Endothelial cell of umbilical vein (primary cell): ENCODE data around the gene OXSR1. TPM values are rescaled to one million over a fixed set of nuclear protein-coding genes. Genes with fewer than 3 reads are reported as not detected.

Experiments used
- BruUV-seq: library from RNA; stranded (reverse); fragments of 400-500 nt; replicated peaks from 2 replicates; lab custom pipeline; 2021; lab: Mats Ljungman, UMichigan
- CTCF ChIA-PET: fragments of 300-600, 350-600 bp; sonication (Branson Sonifier 250); formaldehyde crosslinking; loops from one replicate; lab custom pipeline; 2021; ENCODE audit warnings: antibody characterized with exemption, inconsistent platforms; lab: Charles Lee
- POLR2A ChIA-PET: fragments of 300-600, 350-600 bp; sonication (Branson Sonifier 250); formaldehyde crosslinking; loops from one replicate; lab custom pipeline; 2021; ENCODE audit warnings: antibody characterized with exemption, inconsistent platforms; lab: Charles Lee
- DNase-seq: peaks from one replicate; pipeline ENCODE4 v3.0.0-alpha.2; 2011; ENCODE audit warnings: low read depth, low spot score
- FAIRE-seq: peaks from 2 replicates; lab custom pipeline; 2011; peaks lifted over from hg19 to GRCh38; lab: Jason Lieb, UNC
- H2AFZ ChIP-seq: 2 replicates; pipeline ENCODE4 v1.6.0; 2012; ENCODE audit warnings: low read depth, low read length, control low read depth, inconsistent platforms
- H3K27ac ChIP-seq: 2 replicates; pipeline ENCODE4 v1.5.1; 2011; ENCODE audit warnings: low read depth, mild to moderate bottlenecking, control low read depth, low read length, moderate library complexity; ENCODE audit not compliant: insufficient read depth
- H3K27me3 ChIP-seq, 2 experiments: 2 replicates each; pipeline versions ENCODE4 v1.6.0 to v1.6.1; 2011; ENCODE audit warnings: low read length in 2 of 2, mixed read lengths in 1 of 2; ENCODE audit not compliant: control insufficient read depth in 2 of 2, insufficient read depth in 2 of 2
- H3K36me3 ChIP-seq, 2 experiments: 2 replicates in 1 of 2; 3 replicates in 1 of 2; pipeline ENCODE4 v1.5.1; 2011; ENCODE audit warnings: low read length in 2 of 2, mild to moderate bottlenecking in 1 of 2, moderate library complexity in 1 of 2; ENCODE audit not compliant: control insufficient read depth in 2 of 2, insufficient read depth in 2 of 2; ENCODE audit errors: extremely low read depth in 1 of 2
- H3K4me1 ChIP-seq: 3 replicates; pipeline ENCODE4 v1.5.1; 2011; ENCODE audit warnings: mild to moderate bottlenecking, low read length; ENCODE audit not compliant: control insufficient read depth, insufficient read depth; ENCODE audit errors: extremely low read depth
- H3K4me2 ChIP-seq: 2 replicates; pipeline ENCODE4 v1.6.1; 2011; ENCODE audit warnings: low read length, control low read depth, mixed read lengths; ENCODE audit not compliant: insufficient read depth
- H3K4me3 ChIP-seq, 3 experiments: fragments of 200-600 bp in 1 of 3; sonication (generic), shearing (Covaris generic) in 1 of 3; replicated peaks in 1 of 3; 2 replicates each; pipeline ENCODE4 v1.5.1; 2011 to 2016; ENCODE audit warnings: control low read depth in 3 of 3, low read length in 3 of 3, mild to moderate bottlenecking in 2 of 3, inconsistent platforms in 1 of 3, low read depth in 1 of 3, moderate library complexity in 1 of 3; ENCODE audit not compliant: insufficient read depth in 1 of 3
- H3K79me2 ChIP-seq: 2 replicates; pipeline ENCODE4 v1.6.0; 2012; ENCODE audit warnings: low read length, inconsistent platforms; ENCODE audit not compliant: control insufficient read depth, insufficient read depth
- H3K9ac ChIP-seq: replicated peaks from 2 replicates; pipeline ENCODE3; 2011; ENCODE audit warnings: low read length, control low read depth; ENCODE audit not compliant: insufficient read depth; ENCODE audit errors: extremely low read depth
- H3K9me1 ChIP-seq: replicated peaks from 3 replicates; pipeline ENCODE4 v1.6.0; 2011; ENCODE audit warnings: mild to moderate bottlenecking, low read length; ENCODE audit not compliant: control insufficient read depth, insufficient read depth; ENCODE audit errors: extremely low read depth
- H3K9me3 ChIP-seq: replicated peaks from 2 replicates; pipeline ENCODE4 v1.5.1; 2012; ENCODE audit warnings: low read length, inconsistent platforms; ENCODE audit not compliant: control insufficient read depth, insufficient read depth
- H4K20me1 ChIP-seq: replicated peaks from 2 replicates; pipeline ENCODE3; 2011; ENCODE audit warnings: mild to moderate bottlenecking, low read length; ENCODE audit not compliant: control insufficient read depth, insufficient read depth; ENCODE audit errors: extremely low read depth
- EZH2 ChIP-seq: IDR thresholded peaks from 2 replicates; pipeline ENCODE4 v1.6.1; 2012; ENCODE audit warnings: borderline replicate concordance, low read depth, mild to moderate bottlenecking, moderate library complexity, low read length, inconsistent platforms; ENCODE audit not compliant: severe bottlenecking
- FOS ChIP-seq: IDR thresholded peaks from 2 replicates; pipeline ENCODE4 v1.6.1; 2011; ENCODE audit warnings: mild to moderate bottlenecking, low read length, moderate library complexity, borderline replicate concordance; ENCODE audit not compliant: insufficient read depth
- GATA2 ChIP-seq: IDR thresholded peaks from 2 replicates; pipeline ENCODE4 v1.7.0; 2011; ENCODE audit warnings: low read depth, mild to moderate bottlenecking, moderate library complexity, mixed read lengths, low read length; ENCODE audit not compliant: insufficient read length, insufficient read depth
- JUN ChIP-seq: IDR thresholded peaks from 2 replicates; pipeline ENCODE4 v1.6.1; 2011; ENCODE audit warnings: borderline replicate concordance, low read depth; ENCODE audit not compliant: insufficient read length, insufficient read depth
- MYC ChIP-seq: IDR thresholded peaks from one replicate; pipeline ENCODE4 v1.6.1; 2011; ENCODE audit warnings: mild to moderate bottlenecking, low read depth, low read length
- POLR2A ChIP-seq: IDR thresholded peaks from 2 replicates; pipeline ENCODE4 v1.6.1; 2012; ENCODE audit warnings: low read depth, mild to moderate bottlenecking, control low read depth, low read length
- POLR2AphosphoS5 ChIP-seq: IDR thresholded peaks from 2 replicates; pipeline ENCODE4 v1.6.1; 2012; ENCODE audit warnings: low read depth, mild to moderate bottlenecking, control low read depth, low read length, moderate library complexity; ENCODE audit not compliant: insufficient read depth
- dilution Hi-C: fragments of 300-500 bp; cut with MboI; formaldehyde crosslinking; loops from one replicate; pipeline ENCODE4 v1.15.0; 2019; ENCODE audit warnings: low sequenced_read_pairs; ENCODE audit not compliant: extremely low pct_ligation_motif_present
- intact Hi-C: fragments of 100-400 bp; cut with micrococcal nuclease; formaldehyde crosslinking; loops from one replicate; pipeline ENCODE4 v1.10.0; 2022
- polyA plus RNA-seq, 4 experiments: library from polyadenylated mRNA; depleted of rRNA in 3 of 4; stranded (reverse) in 3 of 4; unstranded in 1 of 4; fragments of >200 nt; gene quantifications; 2 replicates each; pipeline versions ENCODE4 v1.2.1 to v1.2.3, GENCODE V29; 2011 to 2012; ENCODE audit warnings: missing spikeins in 1 of 4
- total RNA-seq: library from RNA; stranded (reverse); gene quantifications from 2 replicates; pipeline ENCODE4 v1.2.3, GENCODE V29; 2021
- TF ChIP-seq, protein P1 (sequence below): IDR thresholded peaks from 2 replicates; pipeline ENCODE4 v1.6.1; 2011; ENCODE audit not compliant: insufficient read depth, insufficient read length
- TF ChIP-seq, protein P2 (sequence below), 2 donors: IDR thresholded peaks; 1 replicate in 1 of 2; 2 replicates in 1 of 2; pipeline ENCODE4 v1.5.1; 2011; ENCODE audit warnings: low read length in 2 of 2, mild to moderate bottlenecking in 2 of 2, moderate library complexity in 2 of 2, control low read depth in 1 of 2, inconsistent platforms in 1 of 2, low read depth in 1 of 2; ENCODE audit not compliant: insufficient read depth in 1 of 2; ENCODE audit errors: extremely low read depth in 1 of 2

OXSR1 gene
- total and polyA plus RNA-seq, 2 donors (not counting 3 experiments of a cell fraction or from before 2014, with no cell fraction given): 15.1 to 32.9 TPM

- Histone ChIP-seq H3K79me2 (no peaks in the 10 kb centered on the region), H3K36me3 (peaks cover 14 to 22% of the 10 kb centered on the region in 2 experiments), H3K27ac (no peak overlapping the region), H3K9ac (no peak overlapping the region), H3K9me3 (no peaks in the 10 kb centered on the region), H3K4me2 (no peak overlapping the region), H3K9me1 (no peaks in the 10 kb centered on the region), H3K4me1 (no peaks in the 10 kb centered on the region), H2AFZ (no peak overlapping the region), H3K27me3 (no peaks in the 10 kb centered on the region), H3K4me3 (no peak overlapping the region), H4K20me1 (no peaks in the 10 kb centered on the region)
- intact Hi-C loops: no loop called here
- no peak for FAIRE-seq
- DNase-seq: no peak
- CTCF ChIA-PET: interaction anchor here (1.1 kb wide), 1 partner anchor 44 kb away, joined by 3 read pairs; no protein-coding TSS in a partner anchor
- no TSS peak for BruUV-seq
- POLR2A ChIA-PET: no interaction called here
- TF ChIP-seq, protein P1, sequence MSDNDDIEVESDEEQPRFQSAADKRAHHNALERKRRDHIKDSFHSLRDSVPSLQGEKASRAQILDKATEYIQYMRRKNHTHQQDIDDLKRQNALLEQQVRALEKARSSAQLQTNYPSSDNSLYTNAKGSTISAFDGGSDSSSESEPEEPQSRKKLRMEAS: no peak
- TF ChIP-seq JUN (no peak), GATA2 (no peak), POLR2AphosphoS5 (no peak), FOS (no peak), MYC (no peak), EZH2 (no peak), POLR2A (no peak)
- TF ChIP-seq, protein P2, sequence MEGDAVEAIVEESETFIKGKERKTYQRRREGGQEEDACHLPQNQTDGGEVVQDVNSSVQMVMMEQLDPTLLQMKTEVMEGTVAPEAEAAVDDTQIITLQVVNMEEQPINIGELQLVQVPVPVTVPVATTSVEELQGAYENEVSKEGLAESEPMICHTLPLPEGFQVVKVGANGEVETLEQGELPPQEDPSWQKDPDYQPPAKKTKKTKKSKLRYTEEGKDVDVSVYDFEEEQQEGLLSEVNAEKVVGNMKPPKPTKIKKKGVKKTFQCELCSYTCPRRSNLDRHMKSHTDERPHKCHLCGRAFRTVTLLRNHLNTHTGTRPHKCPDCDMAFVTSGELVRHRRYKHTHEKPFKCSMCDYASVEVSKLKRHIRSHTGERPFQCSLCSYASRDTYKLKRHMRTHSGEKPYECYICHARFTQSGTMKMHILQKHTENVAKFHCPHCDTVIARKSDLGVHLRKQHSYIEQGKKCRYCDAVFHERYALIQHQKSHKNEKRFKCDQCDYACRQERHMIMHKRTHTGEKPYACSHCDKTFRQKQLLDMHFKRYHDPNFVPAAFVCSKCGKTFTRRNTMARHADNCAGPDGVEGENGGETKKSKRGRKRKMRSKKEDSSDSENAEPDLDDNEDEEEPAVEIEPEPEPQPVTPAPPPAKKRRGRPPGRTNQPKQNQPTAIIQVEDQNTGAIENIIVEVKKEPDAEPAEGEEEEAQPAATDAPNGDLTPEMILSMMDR (IDR thresholded peaks at IDR 0.05; ENCODE audit: extremely low read depth in 1 of 2, insufficient read depth in 1 of 2, low read depth in 1 of 2, low read length in 2 of 2): no peak
- dilution Hi-C loops: no loop called here
These were observed 88.4 kb downstream of the OXSR1 start for GRCh38 chr3:38253704-38254103.
